ENCODE measurements around the gene SLC25A26.

Gene SLC25A26

GRCh38 chr3:66220602-66221377 is at the start of gene SLC25A26:
SLC25A26 (plus strand) TSS chr3:66221001; CDS start chr3:66221095, 94 bp downstream.
- DNase-seq = peak; percentile 81 to 82

GRCh38 chr3:66172394-66172793 is 48.4 kb upstream of the SLC25A26 start:
- no peak for DNase-seq

GRCh38 chr3:66177026-66177425 is 43.8 kb upstream of the SLC25A26 start:
- peak in 1 of 2 donors; percentile 18 for DNase-seq

GRCh38 chr3:66178206-66178605 is 42.6 kb upstream of the SLC25A26 start:
- DNase-seq = no peak

- no peak for DNase-seq
These were observed 41.0 kb upstream of the SLC25A26 start for GRCh38 chr3:66179793-66180192.

- no peak for DNase-seq
These were observed 39.0 kb upstream of the SLC25A26 start for GRCh38 chr3:66181764-66182163.

- no peak for DNase-seq
These were observed 38.6 kb upstream of the SLC25A26 start for GRCh38 chr3:66182246-66182645.

- no peak for DNase-seq
These were observed 34.3 kb upstream of the SLC25A26 start for GRCh38 chr3:66186545-66186944.

GRCh38 chr3:66195347-66195783 is 25.4 kb upstream of the SLC25A26 start:
- no peak for DNase-seq

GRCh38 chr3:66196633-66197032 is 24.2 kb upstream of the SLC25A26 start:
- DNase-seq = no peak

- DNase-seq = no peak
These were observed 22.2 kb upstream of the SLC25A26 start for GRCh38 chr3:66198437-66199088.

- DNase-seq = no peak
These were observed 21.7 kb upstream of the SLC25A26 start for GRCh38 chr3:66199089-66199473.

- DNase-seq = no peak
These were observed 20.7 kb upstream of the SLC25A26 start for GRCh38 chr3:66200147-66200546.

GRCh38 chr3:66200786-66201185 is 20.0 kb upstream of the SLC25A26 start:
- no peak for DNase-seq

GRCh38 chr3:66203275-66203674 is 17.5 kb upstream of the SLC25A26 start:
- DNase-seq = no peak

- DNase-seq = no peak
These were observed 14.0 kb upstream of the SLC25A26 start for GRCh38 chr3:66206806-66207205.

- no peak for DNase-seq
These were observed 12.6 kb upstream of the SLC25A26 start for GRCh38 chr3:66208189-66208588.

GRCh38 chr3:66210687-66211295 is 10.0 kb upstream of the SLC25A26 start:
- DNase-seq = no peak

GRCh38 chr3:66211779-66212178 is 9.0 kb upstream of the SLC25A26 start:
- DNase-seq = no peak

- DNase-seq = no peak
These were observed 5.7 kb upstream of the SLC25A26 start for GRCh38 chr3:66215106-66215505.

GRCh38 chr3:66220066-66220465 is 735 bp upstream of the SLC25A26 start:
- no peak for DNase-seq

GRCh38 chr3:66224220-66224619 is 3.4 kb downstream of the SLC25A26 start:
- DNase-seq = peak; percentile 22 to 75

GRCh38 chr3:66226093-66226492 is 5.3 kb downstream of the SLC25A26 start:
- DNase-seq = peak; percentile 23 to 60

GRCh38 chr3:66227051-66227450 is 6.2 kb downstream of the SLC25A26 start:
- no peak for DNase-seq

Data from inflammatory macrophage treated with lipopolysaccharide for 1 hour (primary cell).